ENCODE measurements around the gene SH3GL2.

DNA sequence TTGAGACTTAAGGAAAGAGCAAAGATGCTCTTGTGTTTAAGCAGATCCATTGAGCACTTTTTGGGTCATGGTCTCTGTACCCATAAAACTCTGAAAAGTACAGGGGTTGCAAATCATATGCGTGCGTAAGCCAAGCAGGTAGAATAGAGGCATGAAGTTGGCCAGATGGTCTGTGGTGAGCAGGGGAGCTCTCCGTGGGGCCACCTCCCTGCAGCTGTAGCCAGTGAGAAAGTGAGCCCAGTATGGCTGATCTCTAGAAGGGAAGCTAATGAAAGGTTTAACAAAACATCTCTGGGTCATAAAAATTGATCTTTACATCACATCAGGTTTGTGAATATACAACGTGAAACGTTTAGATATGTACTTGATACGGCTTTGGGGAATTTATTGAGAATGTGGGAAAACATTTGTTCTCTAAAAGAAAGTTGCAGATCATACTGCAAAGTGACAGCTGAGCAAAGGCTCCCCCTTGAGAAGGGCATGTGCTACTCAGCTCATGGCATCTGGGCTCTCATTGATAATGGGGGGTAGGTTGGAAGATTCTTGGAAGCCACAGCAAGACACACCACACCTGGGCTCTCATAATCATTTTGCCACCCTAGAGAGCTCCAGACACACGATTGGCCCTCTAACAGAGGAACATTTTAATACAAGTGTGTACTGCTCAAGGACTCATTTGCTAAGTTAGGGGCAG, 30.6 kb downstream of the SH3GL2 start:
- TF ChIP-seq EZH2 (IDR thresholded peaks at IDR 0.05; ENCODE audit: insufficient read depth, poor library complexity, severe bottlenecking) (no peak), EZH2phosphoT487 (IDR thresholded peaks at IDR 0.05; ENCODE audit: insufficient read depth, low read depth) (no peak)

All from GM23248 (cell line).